ENCODE results near the gene COX6B2. TPM values are rescaled to one million over a fixed set of nuclear protein-coding genes. Genes with fewer than 3 reads are reported as not detected.

COX6B2 gene
- total and polyA plus RNA-seq, 10 donors = 0.06 to 1.6 (median 0.47) TPM; not detected in 3

DNA sequence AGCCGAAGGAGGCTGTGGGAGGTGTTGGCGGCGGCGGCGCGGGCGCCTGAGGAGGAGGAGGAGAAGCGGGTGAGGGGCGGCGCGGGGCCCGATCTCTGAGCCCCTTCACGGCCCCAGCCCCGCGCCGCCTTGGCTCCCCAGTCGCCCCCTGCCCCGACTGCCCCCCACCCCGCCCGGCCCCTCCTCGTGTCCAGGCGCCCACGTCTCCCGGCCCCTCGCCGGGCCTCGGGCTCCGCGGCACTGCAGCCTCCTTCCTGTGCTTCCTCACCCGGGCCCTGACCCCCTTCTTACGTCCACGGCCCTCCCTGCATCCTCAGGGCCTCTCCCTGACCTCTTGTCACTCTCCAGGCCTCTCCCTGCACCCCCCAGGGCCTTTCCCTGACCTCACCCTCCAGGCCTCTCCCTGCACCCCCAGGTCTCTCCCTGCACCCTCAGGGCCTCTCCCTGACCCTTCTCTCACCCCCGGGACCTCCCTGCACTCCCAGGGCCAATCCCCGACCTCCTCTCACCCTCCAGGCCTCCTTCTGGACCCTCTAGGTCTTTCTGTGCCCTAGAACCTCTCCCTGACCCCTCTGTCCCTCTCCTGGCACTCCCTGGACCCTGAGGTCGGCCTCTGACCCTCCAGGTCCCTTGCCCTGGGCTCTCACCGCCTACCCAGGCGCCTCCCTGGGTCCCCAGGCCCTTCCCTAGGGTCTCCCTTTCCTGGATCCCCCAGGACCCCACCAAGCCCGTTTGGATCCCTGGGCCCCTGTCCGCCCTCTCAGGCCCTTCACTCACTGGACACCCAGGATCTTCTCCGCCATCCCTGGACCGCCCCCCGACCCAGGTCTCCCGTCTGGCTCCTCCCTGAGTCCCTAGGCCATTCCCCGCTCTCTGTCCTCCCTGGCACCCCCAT lies 14.4 kb downstream of the COX6B2 start:
- TF ChIP-seq, protein P1, sequence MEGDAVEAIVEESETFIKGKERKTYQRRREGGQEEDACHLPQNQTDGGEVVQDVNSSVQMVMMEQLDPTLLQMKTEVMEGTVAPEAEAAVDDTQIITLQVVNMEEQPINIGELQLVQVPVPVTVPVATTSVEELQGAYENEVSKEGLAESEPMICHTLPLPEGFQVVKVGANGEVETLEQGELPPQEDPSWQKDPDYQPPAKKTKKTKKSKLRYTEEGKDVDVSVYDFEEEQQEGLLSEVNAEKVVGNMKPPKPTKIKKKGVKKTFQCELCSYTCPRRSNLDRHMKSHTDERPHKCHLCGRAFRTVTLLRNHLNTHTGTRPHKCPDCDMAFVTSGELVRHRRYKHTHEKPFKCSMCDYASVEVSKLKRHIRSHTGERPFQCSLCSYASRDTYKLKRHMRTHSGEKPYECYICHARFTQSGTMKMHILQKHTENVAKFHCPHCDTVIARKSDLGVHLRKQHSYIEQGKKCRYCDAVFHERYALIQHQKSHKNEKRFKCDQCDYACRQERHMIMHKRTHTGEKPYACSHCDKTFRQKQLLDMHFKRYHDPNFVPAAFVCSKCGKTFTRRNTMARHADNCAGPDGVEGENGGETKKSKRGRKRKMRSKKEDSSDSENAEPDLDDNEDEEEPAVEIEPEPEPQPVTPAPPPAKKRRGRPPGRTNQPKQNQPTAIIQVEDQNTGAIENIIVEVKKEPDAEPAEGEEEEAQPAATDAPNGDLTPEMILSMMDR (IDR thresholded peaks at IDR 0.05 in 8 of 11, conservative IDR thresholded peaks at IDR 0.05 in 3 of 11) = peak in 1 of 11 experiments; percentile 2
- TF ChIP-seq POLR2A (IDR thresholded peaks at IDR 0.05) (peak in 2 of 3 donors; percentile 38 to 85), POLR2AphosphoS5 (IDR thresholded peaks at IDR 0.05) (no peak)
- Histone ChIP-seq H3K36me3 (peaks cover 0 to 36% (median 0%) of the 10 kb centered on the region in 6 donors), H3K4me1 (peaks cover 10 to 35% (median 22%) of the 10 kb centered on the region in 6 donors), H3K27me3 (replicated peaks in 1 of 7) (peaks cover 0 to 32% (median 0%) of the 10 kb centered on the region in 7 donors), H3K27ac (peak overlapping the region; percentile 60 to 97 (median 91)), H3K4me3 (peak overlapping the region; percentile 45 to 75 (median 58)), H3K9me3 (no peaks in the 10 kb centered on the region)
- WGBS, 5 donors = 4 to 8% (median 5%) methylated on average over 15 to 36 of the region's 44 CpGs
- DNase-seq = peak; percentile 83
- intact Hi-C loops (cut with DNase I; ENCODE audit: low total_unique reads) = no loop called here

- intact Hi-C loops (cut with DNase I; ENCODE audit: low total_unique reads) = no loop called here
- TF ChIP-seq POLR2A (IDR thresholded peaks at IDR 0.05) (peak in 1 of 3 donors; percentile 32), POLR2AphosphoS5 (IDR thresholded peaks at IDR 0.05) (peak; percentile 98 to 99 (median 99))
- TF ChIP-seq, protein P1 (IDR thresholded peaks at IDR 0.05 in 8 of 11, conservative IDR thresholded peaks at IDR 0.05 in 3 of 11) = peak; percentile 35 to 85 (median 66)
- Histone ChIP-seq H3K27ac (peak within 1 kb of the TSS; percentile 72 to 97 (median 91)), H3K27me3 (replicated peaks in 1 of 7) (peaks cover 0 to 41% (median 0%) of the 10 kb centered on the region in 7 donors), H3K4me1 (peaks cover 10 to 35% (median 22%) of the 10 kb centered on the region in 6 donors), H3K36me3 (peaks cover 0 to 27% (median 0%) of the 10 kb centered on the region in 6 donors), H3K4me3 (peak within 1 kb of the TSS; percentile 45 to 75 (median 58)), H3K9me3 (no peaks in the 10 kb centered on the region)
- 0 to 2% (median 1%) methylated on average over 51 to 63 of the region's 63 CpGs for WGBS, 5 donors
- DNase-seq = peak; percentile 100
These were observed 15.2 kb downstream of the COX6B2 start, which contains the start of gene KMT5C for GRCh38 chr19:55339105-55339888. Gene KMT5C, plus strand, starts transcription at chr19:55339876. Its CDS starts 2,061 bp downstream, at chr19:55341937.

DNA sequence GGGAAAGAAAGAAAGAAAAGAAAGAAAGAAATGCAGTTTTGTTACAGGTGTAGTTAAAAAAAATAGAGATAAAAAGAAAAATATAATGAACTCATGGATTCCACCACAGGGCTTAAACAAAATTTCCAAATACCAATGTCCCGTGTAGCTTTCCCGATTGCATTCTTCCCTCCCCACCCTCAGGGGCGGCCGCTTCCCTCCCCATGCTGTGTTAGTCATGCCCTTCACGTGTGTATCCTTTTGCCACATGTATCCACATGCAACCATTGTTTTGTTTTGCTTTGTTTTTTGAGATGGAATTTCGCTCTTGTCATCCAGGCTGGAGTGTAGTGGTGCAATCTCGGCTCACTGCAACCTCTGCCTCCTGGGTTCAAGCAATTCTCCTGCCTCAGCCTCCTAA lies 18.4 kb downstream of the COX6B2 start:
- TF ChIP-seq, protein P1 (IDR thresholded peaks at IDR 0.05 in 8 of 11, conservative IDR thresholded peaks at IDR 0.05 in 3 of 11) = no peak
- TF ChIP-seq POLR2AphosphoS5 (IDR thresholded peaks at IDR 0.05) (no peak), POLR2A (IDR thresholded peaks at IDR 0.05) (no peak)
- DNase-seq = no peak
- Histone ChIP-seq H3K4me3 (no peak overlapping the region), H3K4me1 (peaks cover 10 to 31% (median 17%) of the 10 kb centered on the region in 6 donors), H3K27me3 (replicated peaks in 1 of 7) (peaks cover 0 to 58% (median 5%) of the 10 kb centered on the region in 7 donors), H3K27ac (no peak overlapping the region), H3K9me3 (no peaks in the 10 kb centered on the region), H3K36me3 (no peaks in the 10 kb centered on the region)
- intact Hi-C loops (cut with DNase I; ENCODE audit: low total_unique reads) = no loop called here
- 78 to 86% (median 83%) methylated on average over 7 of the region's 7 CpGs for WGBS, 5 donors

All from spleen (tissue), 11 donors.